ENCODE measurements around the gene FAM184A.

FAM184A gene

GRCh38 chr6:119096721-119097565 is 18.5 kb upstream of the FAM184A start:
- no peak for DNase-seq (ENCODE audit: low read depth in 3 of 3)

- DNase-seq (ENCODE audit: low read depth in 3 of 3) = no peak
Observed at GRCh38 chr6:119090256-119090655, 11.8 kb upstream of the FAM184A start.

GRCh38 chr6:119084784-119085183 is 6.3 kb upstream of the FAM184A start:
- DNase-seq (ENCODE audit: low read depth in 3 of 3) = no peak

GRCh38 chr6:119083007-119083406 is 4.5 kb upstream of the FAM184A start:
- DNase-seq (ENCODE audit: low read depth in 3 of 3) = no peak

- DNase-seq (ENCODE audit: low read depth in 3 of 3) = no peak
Observed at GRCh38 chr6:119079283-119079809, 882 bp upstream of the FAM184A start.

- DNase-seq (ENCODE audit: low read depth in 3 of 3) = peak; percentile 18 to 41 (median 28)
Observed at GRCh38 chr6:119077643-119078375, 655 bp downstream of the FAM184A start.

GRCh38 chr6:119077391-119077642 is 1.1 kb downstream of the FAM184A start:
- no peak for DNase-seq (ENCODE audit: low read depth in 3 of 3)

- no peak for DNase-seq (ENCODE audit: low read depth in 3 of 3)
Observed at GRCh38 chr6:119076576-119077390, 1.7 kb downstream of the FAM184A start.

GRCh38 chr6:119076173-119076572 is 2.3 kb downstream of the FAM184A start:
- DNase-seq (ENCODE audit: low read depth in 3 of 3) = peak in 1 of 3 experiments; percentile 17

- no peak for DNase-seq (ENCODE audit: low read depth in 3 of 3)
Observed at GRCh38 chr6:119075200-119075981, 3.1 kb downstream of the FAM184A start.

- DNase-seq (ENCODE audit: low read depth in 3 of 3) = no peak
Observed at GRCh38 chr6:119073307-119074051, 5.0 kb downstream of the FAM184A start.

- DNase-seq (ENCODE audit: low read depth in 3 of 3) = no peak
Observed at GRCh38 chr6:119071576-119071975, 6.9 kb downstream of the FAM184A start.

- no peak for DNase-seq (ENCODE audit: low read depth in 3 of 3)
Observed at GRCh38 chr6:119067091-119067490, 11.4 kb downstream of the FAM184A start.

- no peak for DNase-seq (ENCODE audit: low read depth in 3 of 3)
Observed at GRCh38 chr6:119066517-119066916, 11.9 kb downstream of the FAM184A start.

GRCh38 chr6:119065955-119066354 is 12.5 kb downstream of the FAM184A start:
- DNase-seq (ENCODE audit: low read depth in 3 of 3) = no peak

- no peak for DNase-seq (ENCODE audit: low read depth in 3 of 3)
Observed at GRCh38 chr6:119065382-119065781, 13.1 kb downstream of the FAM184A start.

- DNase-seq (ENCODE audit: low read depth in 3 of 3) = no peak
Observed at GRCh38 chr6:119063491-119063890, 15.0 kb downstream of the FAM184A start.

GRCh38 chr6:119061215-119061614 is 17.2 kb downstream of the FAM184A start:
- DNase-seq (ENCODE audit: low read depth in 3 of 3) = no peak

- DNase-seq (ENCODE audit: low read depth in 3 of 3) = no peak
Observed at GRCh38 chr6:119060255-119060907, 18.1 kb downstream of the FAM184A start.

GRCh38 chr6:119055069-119055468 is 23.4 kb downstream of the FAM184A start:
- no peak for DNase-seq (ENCODE audit: low read depth in 3 of 3)

Measured in stimulated activated CD4-positive, alpha-beta T cell treated with anti-CD3 and anti-CD28 coated beads, TNF-alpha, amount 100 ng/mL, for 4 hours (primary cell).